ENCODE data around the gene CPNE4.

GRCh38 chr3:131778526-131778925 is 256.3 kb downstream of the CPNE4 start:
- no peak for TF ChIP-seq EZH2 (IDR thresholded peaks at IDR 0.05; ENCODE audit: borderline replicate concordance, low read depth, low read length, poor library complexity, severe bottlenecking)
- no peak for TF ChIP-seq CTCF (conservative IDR thresholded peaks at IDR 0.05; ENCODE audit: low read depth, low read length)

All from A673 (cell line).